ENCODE results near the gene ZNF805. TPM values are rescaled to one million over a fixed set of nuclear protein-coding genes. Genes with fewer than 3 reads are reported as not detected.

ZNF805 gene
- total and polyA plus RNA-seq, 2 donors from 2014 or later: 0.82 to 17.3 TPM

GRCh38 chr19:57288373-57288772, 47.9 kb downstream of the ZNF805 start:
- Histone ChIP-seq H3K4me3 (ENCODE audit: low read length in 3 of 3) (no peak overlapping the region), H3K36me3 (ENCODE audit: control insufficient read depth in 2 of 3, insufficient read depth in 3 of 3, low read length in 3 of 3) (peaks cover 26 to 79% (median 59%) of the 10 kb centered on the region in 3 donors), H3K9me3 (ENCODE audit: control insufficient read depth in 2 of 3, insufficient read depth in 1 of 3, low read length in 3 of 3) (peaks cover 0 to 2% (median 0%) of the 10 kb centered on the region in 3 donors), H3K9ac (ENCODE audit: low read length in 3 of 3) (no peak overlapping the region), H3K27ac (ENCODE audit: low read depth in 2 of 2, low read length in 2 of 2) (no peak overlapping the region), H3K4me1 (ENCODE audit: control insufficient read depth in 2 of 3, insufficient read depth in 2 of 3, low read depth in 1 of 3, low read length in 3 of 3) (no peaks in the 10 kb centered on the region), H3K27me3 (ENCODE audit: control insufficient read depth, insufficient read depth, low read length) (no peaks in the 10 kb centered on the region)
- intact Hi-C loops (cut with DNase I): no loop called here
- no peak for TF ChIP-seq CTCF (IDR thresholded peaks at IDR 0.05; ENCODE audit: borderline replicate concordance, extremely low read depth, insufficient read depth)
- FAIRE-seq (no peak), DNase-seq (no peak)

DNA sequence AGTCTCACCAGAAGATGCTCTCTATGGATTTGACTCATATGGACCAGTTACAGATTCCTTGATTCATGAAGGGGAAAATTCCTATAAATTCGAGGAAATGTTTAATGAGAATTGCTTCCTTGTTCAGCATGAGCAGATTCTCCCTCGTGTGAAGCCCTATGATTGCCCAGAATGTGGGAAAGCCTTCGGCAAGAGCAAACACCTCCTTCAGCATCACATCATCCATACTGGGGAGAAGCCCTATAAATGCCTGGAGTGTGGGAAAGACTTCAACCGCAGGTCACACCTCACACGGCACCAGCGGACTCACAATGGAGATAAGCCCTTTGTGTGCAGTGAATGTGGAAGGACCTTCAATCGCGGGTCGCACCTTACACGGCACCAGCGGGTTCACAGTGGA, 50.5 kb downstream of the ZNF805 start:
- Histone ChIP-seq H3K4me1 (ENCODE audit: control insufficient read depth in 2 of 3, insufficient read depth in 2 of 3, low read depth in 1 of 3, low read length in 3 of 3) (no peaks in the 10 kb centered on the region), H3K4me3 (ENCODE audit: low read length in 3 of 3) (no peak overlapping the region), H3K9me3 (ENCODE audit: control insufficient read depth in 2 of 3, insufficient read depth in 1 of 3, low read length in 3 of 3) (peaks cover 0 to 4% (median 2%) of the 10 kb centered on the region in 3 donors), H3K27ac (ENCODE audit: low read depth in 2 of 2, low read length in 2 of 2) (no peak overlapping the region), H3K27me3 (ENCODE audit: control insufficient read depth, insufficient read depth, low read length) (no peaks in the 10 kb centered on the region), H3K9ac (ENCODE audit: low read length in 3 of 3) (no peak overlapping the region), H3K36me3 (ENCODE audit: control insufficient read depth in 2 of 3, insufficient read depth in 3 of 3, low read length in 3 of 3) (peaks cover 26 to 70% (median 53%) of the 10 kb centered on the region in 3 donors)
- no peak for FAIRE-seq
- intact Hi-C loops (cut with DNase I): no loop called here
- no peak for TF ChIP-seq CTCF (IDR thresholded peaks at IDR 0.05; ENCODE audit: borderline replicate concordance, extremely low read depth, insufficient read depth)
- no peak for DNase-seq

- DNase-seq (no peak), FAIRE-seq (no peak)
- intact Hi-C loops (cut with DNase I): no loop called here
- Histone ChIP-seq H3K9ac (ENCODE audit: low read length in 3 of 3) (no peak overlapping the region), H3K27me3 (ENCODE audit: control insufficient read depth, insufficient read depth, low read length) (no peaks in the 10 kb centered on the region), H3K27ac (ENCODE audit: low read depth in 2 of 2, low read length in 2 of 2) (no peak overlapping the region), H3K4me1 (ENCODE audit: control insufficient read depth in 2 of 3, insufficient read depth in 2 of 3, low read depth in 1 of 3, low read length in 3 of 3) (no peaks in the 10 kb centered on the region), H3K36me3 (ENCODE audit: control insufficient read depth in 2 of 3, insufficient read depth in 3 of 3, low read length in 3 of 3) (peaks cover 26 to 57% (median 47%) of the 10 kb centered on the region in 3 donors), H3K9me3 (ENCODE audit: control insufficient read depth in 2 of 3, insufficient read depth in 1 of 3, low read length in 3 of 3) (peaks cover 0 to 4% (median 2%) of the 10 kb centered on the region in 3 donors), H3K4me3 (ENCODE audit: low read length in 3 of 3) (no peak overlapping the region)
- TF ChIP-seq CTCF (IDR thresholded peaks at IDR 0.05; ENCODE audit: borderline replicate concordance, extremely low read depth, insufficient read depth): no peak
These were observed 52.1 kb downstream of the ZNF805 start for GRCh38 chr19:57292547-57292946.

DNA sequence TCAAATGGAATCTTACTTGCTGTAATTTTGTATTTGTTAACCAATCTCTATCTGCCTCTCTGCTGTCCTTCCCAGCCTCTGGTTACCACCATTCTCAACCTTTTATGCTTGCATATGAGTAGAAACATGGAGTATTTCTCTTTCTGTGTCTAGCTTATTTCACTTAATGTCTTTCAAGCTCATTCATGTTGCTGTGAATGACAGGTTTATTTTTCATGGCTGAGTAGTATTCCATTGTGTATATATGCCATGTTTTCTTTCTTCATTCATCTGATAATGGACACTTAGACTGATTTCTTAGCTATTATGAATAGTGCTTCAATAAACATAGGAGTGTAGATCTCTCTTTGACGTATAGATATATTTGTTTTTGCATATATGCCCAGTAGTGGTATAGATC, 53.3 kb downstream of the ZNF805 start:
- Histone ChIP-seq H3K4me1 (ENCODE audit: control insufficient read depth in 2 of 3, insufficient read depth in 2 of 3, low read depth in 1 of 3, low read length in 3 of 3) (no peaks in the 10 kb centered on the region), H3K27me3 (ENCODE audit: control insufficient read depth, insufficient read depth, low read length) (no peaks in the 10 kb centered on the region), H3K27ac (ENCODE audit: low read depth in 2 of 2, low read length in 2 of 2) (no peak overlapping the region), H3K9me3 (ENCODE audit: control insufficient read depth in 2 of 3, insufficient read depth in 1 of 3, low read length in 3 of 3) (peaks cover 0 to 4% (median 2%) of the 10 kb centered on the region in 3 donors), H3K9ac (ENCODE audit: low read length in 3 of 3) (no peak overlapping the region), H3K4me3 (ENCODE audit: low read length in 3 of 3) (no peak overlapping the region), H3K36me3 (ENCODE audit: control insufficient read depth in 2 of 3, insufficient read depth in 3 of 3, low read length in 3 of 3) (peaks cover 24 to 46% (median 40%) of the 10 kb centered on the region in 3 donors)
- TF ChIP-seq CTCF (IDR thresholded peaks at IDR 0.05; ENCODE audit: borderline replicate concordance, extremely low read depth, insufficient read depth): no peak
- intact Hi-C loops (cut with DNase I): no loop called here
- DNase-seq: no peak
- FAIRE-seq: no peak

Measured in kidney (tissue), 14 donors.